Activated T-cell treated with anti-CD3 and anti-CD28 coated beads, Interleukin-2, amount 50 U/mL, for 24 hours (primary cell): ENCODE data around the gene HSPA12B.

Source experiments
- DNase-seq: peaks from one replicate; pipeline ENCODE4 v3.0.0-alpha.2; 2020
- H3K27ac Mint-ChIP-seq: 2 replicates; pipeline ENCODE4 v1.8.0; 2020; ENCODE audit warnings: mild to moderate bottlenecking, mixed read lengths
- H3K27me3 Mint-ChIP-seq: 2 replicates; pipeline ENCODE4 v1.8.0; 2020; ENCODE audit warnings: mixed read lengths
- H3K36me3 Mint-ChIP-seq: 2 replicates; pipeline ENCODE4 v1.8.0; 2020; ENCODE audit warnings: low read depth, mixed read lengths
- H3K4me1 Mint-ChIP-seq: 2 replicates; pipeline ENCODE4 v1.8.0; 2020; ENCODE audit warnings: low read depth, mixed read lengths
- H3K4me3 Mint-ChIP-seq: 2 replicates; pipeline ENCODE4 v1.8.0; 2020; ENCODE audit warnings: mild to moderate bottlenecking, moderate library complexity, mixed read lengths
- H3K9me3 Mint-ChIP-seq: 2 replicates; pipeline ENCODE4 v1.8.0; 2020; ENCODE audit warnings: mixed read lengths

Gene HSPA12B

DNA sequence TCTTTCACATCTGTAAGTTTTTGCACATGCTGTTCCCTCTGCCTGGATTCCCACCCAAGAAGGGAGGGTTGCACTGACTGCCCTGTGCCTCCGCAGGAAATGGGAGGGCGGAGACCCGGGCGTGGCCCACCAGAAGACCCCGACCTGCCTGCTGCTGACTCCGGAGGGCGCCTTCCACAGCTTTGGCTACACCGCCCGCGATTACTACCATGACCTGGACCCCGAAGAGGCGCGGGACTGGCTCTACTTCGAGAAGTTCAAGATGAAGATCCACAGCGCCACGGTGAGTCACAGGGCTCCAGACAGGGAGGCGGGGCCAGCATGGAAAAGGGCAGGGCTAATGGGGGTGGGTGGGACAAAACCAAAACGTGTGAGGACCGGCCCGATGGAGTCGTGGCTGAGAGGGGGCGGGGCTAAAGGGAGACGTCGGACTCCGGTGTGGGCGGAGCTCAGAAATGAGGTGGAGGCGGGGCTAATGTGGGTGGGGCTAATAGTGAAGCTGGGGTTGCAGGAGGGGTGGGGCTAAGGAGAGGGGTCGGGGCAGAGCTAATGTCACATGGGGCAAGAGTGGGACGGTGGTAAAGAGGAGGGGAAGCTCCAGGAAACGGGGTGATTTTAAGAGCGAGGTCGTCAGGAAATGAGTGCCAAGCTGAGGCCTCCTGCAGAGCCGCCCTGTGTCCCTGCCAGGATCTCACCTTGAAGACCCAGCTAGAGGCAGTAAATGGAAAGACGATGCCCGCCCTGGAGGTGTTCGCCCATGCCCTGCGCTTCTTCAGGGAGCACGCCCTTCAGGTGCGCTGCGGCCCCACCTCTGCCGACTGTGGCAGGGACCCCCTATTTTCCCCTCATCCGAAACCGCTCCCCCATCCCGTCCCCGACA is 12.6 kb downstream of the HSPA12B start:
- DNase-seq: peak; percentile 79
- no peaks in the 10 kb centered on the region for H3K9me3 Mint-ChIP-seq
- H3K27me3 Mint-ChIP-seq: peaks cover 18% of the 10 kb centered on the region
- H3K27ac Mint-ChIP-seq: no peak overlapping the region
- H3K4me3 Mint-ChIP-seq: peak overlapping the region; percentile 53
- H3K36me3 Mint-ChIP-seq: no peaks in the 10 kb centered on the region
- H3K4me1 Mint-ChIP-seq: peaks cover 10% of the 10 kb centered on the region

- peaks cover 1% of the 10 kb centered on the region for H3K36me3 Mint-ChIP-seq
- H3K27me3 Mint-ChIP-seq: peaks cover 18% of the 10 kb centered on the region
- no peak overlapping the region for H3K27ac Mint-ChIP-seq
- no peak for DNase-seq
- no peak overlapping the region for H3K4me3 Mint-ChIP-seq
- peaks cover 10% of the 10 kb centered on the region for H3K4me1 Mint-ChIP-seq
- no peaks in the 10 kb centered on the region for H3K9me3 Mint-ChIP-seq
These were observed 13.2 kb downstream of the HSPA12B start for GRCh38 chr20:3745686-3746173.

GRCh38 chr20:3747471-3747870 is 15.0 kb downstream of the HSPA12B start:
- no peaks in the 10 kb centered on the region for H3K9me3 Mint-ChIP-seq
- H3K4me1 Mint-ChIP-seq: peaks cover 16% of the 10 kb centered on the region
- H3K27ac Mint-ChIP-seq: no peak overlapping the region
- H3K36me3 Mint-ChIP-seq: peaks cover 9% of the 10 kb centered on the region
- peaks cover 18% of the 10 kb centered on the region for H3K27me3 Mint-ChIP-seq
- DNase-seq: no peak
- no peak overlapping the region for H3K4me3 Mint-ChIP-seq

GRCh38 chr20:3748073-3748472 is 15.6 kb downstream of the HSPA12B start:
- H3K4me1 Mint-ChIP-seq: peaks cover 17% of the 10 kb centered on the region
- H3K9me3 Mint-ChIP-seq: no peaks in the 10 kb centered on the region
- H3K27me3 Mint-ChIP-seq: peaks cover 18% of the 10 kb centered on the region
- no peak overlapping the region for H3K4me3 Mint-ChIP-seq
- H3K27ac Mint-ChIP-seq: no peak overlapping the region
- no peak for DNase-seq
- H3K36me3 Mint-ChIP-seq: peaks cover 9% of the 10 kb centered on the region

DNA sequence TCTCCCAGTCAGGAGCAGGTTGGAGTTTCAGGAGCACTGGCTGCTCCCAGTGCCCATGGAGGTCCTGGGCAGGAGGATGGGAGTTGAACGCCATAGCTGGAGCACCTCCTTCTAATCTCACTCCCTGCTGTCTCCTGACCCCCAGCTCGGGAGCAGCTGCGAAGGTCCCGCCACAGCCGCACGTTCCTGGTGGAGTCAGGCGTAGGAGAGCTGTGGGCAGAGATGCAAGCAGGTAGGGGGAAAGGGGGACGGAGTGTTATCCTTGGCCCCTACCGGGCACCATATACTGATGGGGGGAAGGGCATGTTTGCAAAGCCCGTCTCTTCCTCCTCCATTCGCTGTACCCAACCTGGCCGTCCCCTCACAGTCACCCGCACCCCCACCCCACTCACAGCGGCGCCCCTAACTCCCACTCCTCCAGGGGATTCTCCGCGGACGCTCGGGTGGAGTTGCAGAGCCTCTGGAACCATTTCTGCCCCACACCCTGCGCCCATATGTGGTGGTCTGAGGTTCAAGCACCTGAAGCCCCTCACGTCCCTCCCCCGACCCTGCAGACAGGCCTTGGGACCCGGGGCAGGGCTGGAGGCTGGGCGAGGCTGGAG is 16.7 kb downstream of the HSPA12B start:
- Mint-ChIP-seq H3K4me1 (peaks cover 17% of the 10 kb centered on the region), H3K36me3 (peaks cover 10% of the 10 kb centered on the region), H3K4me3 (no peak overlapping the region), H3K27me3 (peaks cover 17% of the 10 kb centered on the region), H3K9me3 (no peaks in the 10 kb centered on the region), H3K27ac (no peak overlapping the region)
- no peak for DNase-seq

- H3K4me1 Mint-ChIP-seq: peaks cover 13% of the 10 kb centered on the region
- peaks cover 17% of the 10 kb centered on the region for H3K36me3 Mint-ChIP-seq
- no peaks in the 10 kb centered on the region for H3K9me3 Mint-ChIP-seq
- H3K4me3 Mint-ChIP-seq: no peak overlapping the region
- no peak overlapping the region for H3K27ac Mint-ChIP-seq
- H3K27me3 Mint-ChIP-seq: peaks cover 10% of the 10 kb centered on the region
- DNase-seq: peak; percentile 52
These were observed 17.4 kb downstream of the HSPA12B start for GRCh38 chr20:3749689-3750531.

GRCh38 chr20:3751305-3751674 is 18.8 kb downstream of the HSPA12B start:
- Mint-ChIP-seq H3K27ac (no peak overlapping the region), H3K36me3 (peaks cover 30% of the 10 kb centered on the region), H3K27me3 (peaks cover 5% of the 10 kb centered on the region), H3K4me3 (no peak overlapping the region), H3K9me3 (no peaks in the 10 kb centered on the region), H3K4me1 (peaks cover 8% of the 10 kb centered on the region)
- DNase-seq: no peak

GRCh38 chr20:3751675-3752385 is 19.3 kb downstream of the HSPA12B start:
- DNase-seq: peak; percentile 59
- H3K9me3 Mint-ChIP-seq: no peaks in the 10 kb centered on the region
- H3K27me3 Mint-ChIP-seq: peaks cover under 1% of the 10 kb centered on the region
- H3K27ac Mint-ChIP-seq: no peak overlapping the region
- peaks cover 35% of the 10 kb centered on the region for H3K36me3 Mint-ChIP-seq
- H3K4me3 Mint-ChIP-seq: peak overlapping the region; percentile 60
- H3K4me1 Mint-ChIP-seq: peaks cover 8% of the 10 kb centered on the region

DNA sequence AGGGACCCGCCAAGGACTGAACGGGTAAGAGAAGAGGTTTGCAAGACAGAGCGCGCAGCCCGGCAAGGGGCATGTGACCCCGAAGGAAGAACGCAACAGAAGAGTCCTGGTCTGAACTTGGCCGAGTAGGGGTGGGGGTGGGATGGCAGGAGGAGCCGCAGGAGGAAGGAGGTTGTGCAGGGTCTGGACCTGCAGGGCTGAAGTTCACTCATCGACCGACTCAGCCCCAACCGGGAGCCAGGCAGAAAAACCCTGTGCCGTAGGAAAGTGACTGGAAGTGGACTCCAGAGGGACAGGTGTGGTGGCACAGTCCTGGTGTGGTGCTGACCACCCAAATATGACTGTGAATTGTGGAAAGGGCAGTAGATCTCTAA is 19.9 kb downstream of the HSPA12B start:
- Mint-ChIP-seq H3K36me3 (peaks cover 38% of the 10 kb centered on the region), H3K27ac (no peak overlapping the region), H3K4me1 (peaks cover 8% of the 10 kb centered on the region), H3K9me3 (no peaks in the 10 kb centered on the region), H3K4me3 (peak overlapping the region; percentile 60), H3K27me3 (no peaks in the 10 kb centered on the region)
- no peak for DNase-seq

GRCh38 chr20:3753098-3753497 is 20.6 kb downstream of the HSPA12B start:
- no peak overlapping the region for H3K4me3 Mint-ChIP-seq
- no peak overlapping the region for H3K27ac Mint-ChIP-seq
- peaks cover 8% of the 10 kb centered on the region for H3K4me1 Mint-ChIP-seq
- H3K27me3 Mint-ChIP-seq: no peaks in the 10 kb centered on the region
- H3K36me3 Mint-ChIP-seq: peaks cover 45% of the 10 kb centered on the region
- peak; percentile 59 for DNase-seq
- no peaks in the 10 kb centered on the region for H3K9me3 Mint-ChIP-seq

DNA sequence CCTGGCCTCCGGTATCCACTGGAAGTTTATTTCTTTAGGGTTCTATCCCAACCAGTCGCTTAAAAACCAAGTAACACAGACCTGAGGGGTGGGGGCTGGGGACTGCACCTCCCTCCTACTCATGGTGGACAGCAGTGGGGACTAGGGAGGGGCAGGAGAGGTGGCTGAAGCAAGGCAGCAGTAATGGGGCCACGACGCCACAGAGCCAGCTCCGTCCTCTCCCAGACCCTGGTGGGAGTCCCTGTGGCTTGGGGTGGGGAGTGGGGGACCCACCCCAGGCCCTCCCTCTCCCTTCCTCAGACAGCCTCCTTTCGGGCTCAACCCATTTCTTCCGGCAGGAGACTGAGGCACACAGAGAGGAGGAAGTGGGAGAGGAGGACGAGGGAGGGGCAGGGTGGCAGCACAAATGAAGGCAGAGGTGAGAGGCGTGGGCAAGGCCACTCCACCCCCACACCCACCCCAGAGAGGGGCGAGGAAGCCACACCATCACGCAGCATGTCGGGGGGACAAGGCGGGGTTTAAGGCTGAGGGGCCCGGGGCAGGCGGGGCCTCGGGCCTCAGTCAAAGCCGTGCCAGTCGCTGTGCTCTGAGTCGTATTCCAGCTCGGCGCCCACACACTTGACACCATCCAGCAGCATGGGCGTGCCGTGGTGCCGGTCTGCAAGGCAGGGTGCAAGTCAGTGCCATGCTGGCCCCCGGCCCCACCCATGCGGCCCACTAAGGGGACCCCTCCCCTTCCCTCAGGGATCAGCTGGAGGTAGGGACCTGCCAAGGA is 21.2 kb downstream of the HSPA12B start:
- H3K27ac Mint-ChIP-seq: no peak overlapping the region

GRCh38 chr20:3754276-3754630 is 21.8 kb downstream of the HSPA12B start:
- no peak overlapping the region for H3K27ac Mint-ChIP-seq
- H3K27me3 Mint-ChIP-seq: no peaks in the 10 kb centered on the region
- no peaks in the 10 kb centered on the region for H3K9me3 Mint-ChIP-seq
- peaks cover 54% of the 10 kb centered on the region for H3K36me3 Mint-ChIP-seq
- no peak overlapping the region for H3K4me3 Mint-ChIP-seq
- DNase-seq: no peak
- H3K4me1 Mint-ChIP-seq: peaks cover 8% of the 10 kb centered on the region

More for the DNA sequence above, 21.2 kb downstream of the HSPA12B start:
- Mint-ChIP-seq H3K27me3 (no peaks in the 10 kb centered on the region), H3K4me3 (no peak overlapping the region), H3K36me3 (peaks cover 51% of the 10 kb centered on the region), H3K9me3 (no peaks in the 10 kb centered on the region), H3K4me1 (peaks cover 8% of the 10 kb centered on the region)
- no peak for DNase-seq

- Mint-ChIP-seq H3K9me3 (no peaks in the 10 kb centered on the region), H3K27me3 (no peaks in the 10 kb centered on the region), H3K36me3 (peaks cover 59% of the 10 kb centered on the region), H3K4me3 (no peak overlapping the region), H3K27ac (no peak overlapping the region), H3K4me1 (peaks cover 8% of the 10 kb centered on the region)
- no peak for DNase-seq
These were observed 22.8 kb downstream of the HSPA12B start for GRCh38 chr20:3755269-3755668.
